Measurements from ENCODE around the gene PEG3.

Gene PEG3

GRCh38 chr19:56875717-56876116, 35.2 kb upstream of the PEG3 start:
- Histone ChIP-seq H3K27me3 (no peaks in the 10 kb centered on the region), H3K4me3 (ENCODE audit: low read depth, low read length) (no peak overlapping the region), H3K36me3 (no peaks in the 10 kb centered on the region), H3K4me1 (no peaks in the 10 kb centered on the region), H3K9me3 (no peaks in the 10 kb centered on the region)
- TF ChIP-seq CTCF (IDR thresholded peaks at IDR 0.05; ENCODE audit: low read depth, low read length): no peak
- DNase-seq: no peak

GRCh38 chr19:56874530-56874929, 34.0 kb upstream of the PEG3 start:
- Histone ChIP-seq H3K36me3 (no peaks in the 10 kb centered on the region), H3K9me3 (no peaks in the 10 kb centered on the region), H3K4me3 (ENCODE audit: low read depth, low read length) (no peak overlapping the region), H3K27me3 (no peaks in the 10 kb centered on the region), H3K4me1 (no peaks in the 10 kb centered on the region)
- no peak for DNase-seq
- no peak for TF ChIP-seq CTCF (IDR thresholded peaks at IDR 0.05; ENCODE audit: low read depth, low read length)

GRCh38 chr19:56873493-56873892, 33.0 kb upstream of the PEG3 start:
- no peak for TF ChIP-seq CTCF (IDR thresholded peaks at IDR 0.05; ENCODE audit: low read depth, low read length)
- Histone ChIP-seq H3K9me3 (no peaks in the 10 kb centered on the region), H3K4me3 (ENCODE audit: low read depth, low read length) (no peak overlapping the region), H3K36me3 (no peaks in the 10 kb centered on the region), H3K27me3 (no peaks in the 10 kb centered on the region), H3K4me1 (no peaks in the 10 kb centered on the region)
- no peak for DNase-seq

- no peaks in the 10 kb centered on the region for H3K36me3 ChIP-seq
- no peaks in the 10 kb centered on the region for H3K27me3 ChIP-seq
- no peak for TF ChIP-seq CTCF (IDR thresholded peaks at IDR 0.05; ENCODE audit: low read depth, low read length)
- no peaks in the 10 kb centered on the region for H3K4me1 ChIP-seq
- H3K9me3 ChIP-seq: no peaks in the 10 kb centered on the region
- no peak for DNase-seq
- no peak overlapping the region for H3K4me3 ChIP-seq (ENCODE audit: low read depth, low read length)
These were observed 29.4 kb upstream of the PEG3 start for GRCh38 chr19:56869886-56870285.

- TF ChIP-seq CTCF (IDR thresholded peaks at IDR 0.05; ENCODE audit: low read depth, low read length): no peak
- Histone ChIP-seq H3K4me1 (no peaks in the 10 kb centered on the region), H3K27me3 (no peaks in the 10 kb centered on the region), H3K4me3 (ENCODE audit: low read depth, low read length) (no peak overlapping the region), H3K36me3 (no peaks in the 10 kb centered on the region), H3K9me3 (no peaks in the 10 kb centered on the region)
- no peak for DNase-seq
These were observed 27.9 kb upstream of the PEG3 start for GRCh38 chr19:56868446-56868845.

GRCh38 chr19:56866538-56866937, 26.0 kb upstream of the PEG3 start:
- no peaks in the 10 kb centered on the region for H3K9me3 ChIP-seq
- no peaks in the 10 kb centered on the region for H3K4me1 ChIP-seq
- H3K27me3 ChIP-seq: no peaks in the 10 kb centered on the region
- H3K4me3 ChIP-seq (ENCODE audit: low read depth, low read length): no peak overlapping the region
- DNase-seq: no peak
- no peak for TF ChIP-seq CTCF (IDR thresholded peaks at IDR 0.05; ENCODE audit: low read depth, low read length)
- no peaks in the 10 kb centered on the region for H3K36me3 ChIP-seq
